Neutrophil (primary cell): ENCODE measurements around the gene PCDHGA2.
"Not testable (repeated sequence)": the region's sequence is repeated elsewhere in the genome, so short reads cannot be mapped to it uniquely, and the experiment has no call there.

Source experiments
- H3K27ac ChIP-seq: fragments of 200-600 bp; sonication (generic); 2 replicates; pipeline ENCODE4 v1.5.1; 2016; ENCODE audit warnings: mild to moderate bottlenecking, moderate library complexity
- H3K27me3 ChIP-seq: fragments of 200-600 bp; sonication (generic); 2 replicates; pipeline ENCODE4 v1.6.0; 2016; ENCODE audit warnings: mild to moderate bottlenecking
- H3K36me3 ChIP-seq: fragments of 200-600 bp; sonication (generic); 2 replicates; pipeline ENCODE4 v1.5.1; 2017
- H3K4me1 ChIP-seq, 2 experiments: fragments of 200-600 bp in 1 of 2; sonication (generic) in 1 of 2; 1 replicate in 1 of 2; 2 replicates in 1 of 2; pipeline versions ENCODE4 v1.5.1 to v1.6.1; 2013 to 2016; ENCODE audit warnings: low read depth in 1 of 2, low read length in 1 of 2, mild to moderate bottlenecking in 1 of 2, moderate library complexity in 1 of 2; ENCODE audit not compliant: control insufficient read depth in 1 of 2, insufficient read depth in 1 of 2
- H3K4me3 ChIP-seq, 2 experiments: fragments of 200-600 bp in 1 of 2; sonication (generic) in 1 of 2; 1 replicate in 1 of 2; 2 replicates in 1 of 2; pipeline ENCODE4 v1.5.1; 2013 to 2016; ENCODE audit warnings: low read depth in 1 of 2, low read length in 1 of 2, mild to moderate bottlenecking in 1 of 2, moderate library complexity in 1 of 2
- H3K9me3 ChIP-seq: fragments of 200-600 bp; sonication (generic); 2 replicates; pipeline ENCODE4 v1.5.1; 2016
- CTCF ChIP-seq: fragments of 200-600 bp; sonication (generic); IDR thresholded peaks from 2 replicates; pipeline ENCODE4 v1.5.1; 2016; ENCODE audit warnings: antibody characterized with exemption

Gene PCDHGA2

GRCh38 chr5:141343953-141344463 is 5.4 kb downstream of the PCDHGA2 start:
- Histone ChIP-seq H3K27me3 (peaks cover 89% of the 10 kb centered on the region), H3K4me3 (peak overlapping the region in 1 of 2 experiments; percentile 4), H3K36me3 (no peaks in the 10 kb centered on the region), H3K4me1 (no peaks in the 10 kb centered on the region), H3K27ac (no peak overlapping the region), H3K9me3 (peaks cover 17% of the 10 kb centered on the region)
- TF ChIP-seq CTCF = no peak

GRCh38 chr5:141345327-141345726 is 6.8 kb downstream of the PCDHGA2 start:
- TF ChIP-seq CTCF = no peak
- Histone ChIP-seq H3K9me3 (peaks cover 12% of the 10 kb centered on the region), H3K27me3 (peaks cover 89% of the 10 kb centered on the region)

GRCh38 chr5:141346017-141346416 is 7.5 kb downstream of the PCDHGA2 start:
- H3K36me3 ChIP-seq, H3K4me3 ChIP-seq, H3K4me1 ChIP-seq, H3K9me3 ChIP-seq, H3K27ac ChIP-seq: not testable (repeated sequence)
- H3K27me3 ChIP-seq = peaks cover 89% of the 10 kb centered on the region

More at GRCh38 chr5:141345327-141345726, 6.8 kb downstream of the PCDHGA2 start:
- Histone ChIP-seq H3K4me1 (no peaks in the 10 kb centered on the region), H3K27ac (no peak overlapping the region), H3K36me3 (no peaks in the 10 kb centered on the region), H3K4me3 (no peak overlapping the region)

- no peaks in the 10 kb centered on the region for H3K4me1 ChIP-seq
- H3K9me3 ChIP-seq = peaks cover 19% of the 10 kb centered on the region
- no peak within 1 kb of the TSS for H3K4me3 ChIP-seq
- H3K27me3 ChIP-seq = peaks cover 89% of the 10 kb centered on the region
- no peak for TF ChIP-seq CTCF
- no peaks in the 10 kb centered on the region for H3K36me3 ChIP-seq
- H3K27ac ChIP-seq = no peak within 1 kb of the TSS
Observed at GRCh38 chr5:141349917-141350619, 11.5 kb downstream of the PCDHGA2 start, which contains the start of gene PCDHGB1. Gene PCDHGB1 (plus strand): TSS chr5:141350099. CDS start chr5:141350261, 162 bp downstream.

- no peak overlapping the region for H3K27ac ChIP-seq
- no peak for TF ChIP-seq CTCF
- H3K27me3 ChIP-seq = peaks cover 91% of the 10 kb centered on the region
- no peaks in the 10 kb centered on the region for H3K36me3 ChIP-seq
- peaks cover 19% of the 10 kb centered on the region for H3K9me3 ChIP-seq
- H3K4me1 ChIP-seq = no peaks in the 10 kb centered on the region
- no peak overlapping the region for H3K4me3 ChIP-seq
Observed at GRCh38 chr5:141351591-141351990, 13.0 kb downstream of the PCDHGA2 start.

- no peak within 1 kb of the TSS for H3K4me3 ChIP-seq
- H3K36me3 ChIP-seq = no peaks in the 10 kb centered on the region
- H3K27ac ChIP-seq = no peak within 1 kb of the TSS
- TF ChIP-seq CTCF = no peak
- H3K9me3 ChIP-seq = peaks cover 22% of the 10 kb centered on the region
- H3K4me1 ChIP-seq = no peaks in the 10 kb centered on the region
- H3K27me3 ChIP-seq = peaks cover 100% of the 10 kb centered on the region
Observed at GRCh38 chr5:141354900-141355469, 16.4 kb downstream of the PCDHGA2 start, which contains the start of gene PCDHGA4. Gene PCDHGA4 (plus strand): TSS chr5:141355021. CDS start chr5:141355108, 87 bp downstream.
